RWPE2 (cell line): ENCODE data around the gene ZC2HC1B.

ENCODE experiments used
- ATAC-seq: fragments of 200-7000 bp; cut with Tn5 transposase; 3 replicates; pipeline ENCODE4 v1.9.1; 2021; ENCODE audit warnings: low read depth
- DNase-seq: peaks from one replicate; pipeline ENCODE4 v3.0.0-alpha.2; 2020; ENCODE audit warnings: low spot score
- H3K27ac ChIP-seq: fragments of 450-650 bp; 2 replicates; pipeline ENCODE4 v1.5.1; 2017; ENCODE audit warnings: mild to moderate bottlenecking; ENCODE audit not compliant: poor library complexity, severe bottlenecking
- H3K27me3 ChIP-seq: fragments of 250-450 bp; sonication (Bioruptor Pico); 2 replicates; pipeline ENCODE4 v1.5.1; 2021; ENCODE audit warnings: mild to moderate bottlenecking, moderate library complexity; ENCODE audit not compliant: insufficient read depth, poor library complexity, severe bottlenecking
- H3K36me3 ChIP-seq: fragments of 250-450 bp; sonication (Bioruptor Pico); 2 replicates; pipeline ENCODE4 v1.5.1; 2020; ENCODE audit warnings: low read depth, mild to moderate bottlenecking, moderate library complexity
- H3K4me1 ChIP-seq: fragments of 250-450 bp; sonication (Bioruptor Pico); 2 replicates; pipeline ENCODE4 v1.5.1; 2021; ENCODE audit warnings: mild to moderate bottlenecking, moderate library complexity; ENCODE audit not compliant: insufficient read depth, poor library complexity, severe bottlenecking
- H3K4me3 ChIP-seq: fragments of 250-450 bp; sonication (Bioruptor Pico); 2 replicates; pipeline ENCODE4 v1.5.1; 2021; ENCODE audit warnings: mild to moderate bottlenecking, moderate library complexity; ENCODE audit not compliant: severe bottlenecking
- H3K9me3 ChIP-seq: fragments of 250-450 bp; sonication (Bioruptor Pico); 2 replicates; pipeline ENCODE4 v1.5.1; 2021; ENCODE audit warnings: mild to moderate bottlenecking, moderate library complexity; ENCODE audit not compliant: severe bottlenecking
- CTCF ChIP-seq: fragments of 450-650 bp; IDR thresholded peaks from one replicate; pipeline ENCODE4 v1.5.1; 2017; ENCODE audit warnings: mild to moderate bottlenecking, moderate library complexity; ENCODE audit not compliant: poor library complexity, severe bottlenecking

The ZC2HC1B gene

GRCh38 chr6:143952060-143952778 lies 87.9 kb downstream of the ZC2HC1B start:
- TF ChIP-seq CTCF, result no peak
- no peaks in the 10 kb centered on the region for H3K27me3 ChIP-seq
- no peak overlapping the region for H3K4me3 ChIP-seq
- H3K27ac ChIP-seq, result no peak overlapping the region
- ATAC-seq (no peak), DNase-seq (no peak)
- H3K9me3 ChIP-seq, result no peaks in the 10 kb centered on the region
- H3K36me3 ChIP-seq, result no peaks in the 10 kb centered on the region
- H3K4me1 ChIP-seq, result no peaks in the 10 kb centered on the region

- DNase-seq (no peak), ATAC-seq (no peak)
- no peak for TF ChIP-seq CTCF
- H3K36me3 ChIP-seq, result no peaks in the 10 kb centered on the region
- no peak overlapping the region for H3K4me3 ChIP-seq
- H3K4me1 ChIP-seq, result no peaks in the 10 kb centered on the region
- H3K27me3 ChIP-seq, result no peaks in the 10 kb centered on the region
- no peaks in the 10 kb centered on the region for H3K9me3 ChIP-seq
- H3K27ac ChIP-seq, result no peak overlapping the region
These were observed 88.8 kb downstream of the ZC2HC1B start for GRCh38 chr6:143952947-143953701.

GRCh38 chr6:143953922-143954321 lies 89.6 kb downstream of the ZC2HC1B start:
- Histone ChIP-seq H3K4me1 (no peaks in the 10 kb centered on the region), H3K9me3 (no peaks in the 10 kb centered on the region), H3K27ac (no peak overlapping the region), H3K36me3 (no peaks in the 10 kb centered on the region), H3K27me3 (no peaks in the 10 kb centered on the region), H3K4me3 (no peak overlapping the region)
- DNase-seq (no peak), ATAC-seq (no peak)
- TF ChIP-seq CTCF, result no peak

- Histone ChIP-seq H3K36me3 (no peaks in the 10 kb centered on the region), H3K27ac (no peak overlapping the region), H3K27me3 (no peaks in the 10 kb centered on the region), H3K4me3 (no peak overlapping the region), H3K4me1 (no peaks in the 10 kb centered on the region), H3K9me3 (no peaks in the 10 kb centered on the region)
- DNase-seq (no peak), ATAC-seq (no peak; the same call in 2 of the 3 replicates)
- TF ChIP-seq CTCF, result no peak
These were observed 91.7 kb downstream of the ZC2HC1B start for GRCh38 chr6:143955971-143956370.
